Measurements from ENCODE around the gene ANTXRL.

DNA sequence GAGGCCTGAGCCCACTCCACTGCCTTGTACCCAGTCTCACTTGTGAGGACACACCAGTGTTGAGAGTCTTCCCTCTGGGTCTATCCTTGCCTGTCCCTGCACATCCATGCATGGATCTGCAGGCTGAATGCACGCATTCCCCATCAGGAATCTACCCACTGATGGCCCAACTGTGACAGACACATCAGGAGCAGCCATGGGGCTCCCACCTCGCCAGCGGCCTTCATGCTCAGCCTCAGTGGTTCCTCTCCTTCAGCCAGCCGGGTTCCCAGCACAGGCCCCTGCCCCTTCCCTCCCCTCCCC is 21.3 kb downstream of the ANTXRL start:
- TF ChIP-seq, protein P1, sequence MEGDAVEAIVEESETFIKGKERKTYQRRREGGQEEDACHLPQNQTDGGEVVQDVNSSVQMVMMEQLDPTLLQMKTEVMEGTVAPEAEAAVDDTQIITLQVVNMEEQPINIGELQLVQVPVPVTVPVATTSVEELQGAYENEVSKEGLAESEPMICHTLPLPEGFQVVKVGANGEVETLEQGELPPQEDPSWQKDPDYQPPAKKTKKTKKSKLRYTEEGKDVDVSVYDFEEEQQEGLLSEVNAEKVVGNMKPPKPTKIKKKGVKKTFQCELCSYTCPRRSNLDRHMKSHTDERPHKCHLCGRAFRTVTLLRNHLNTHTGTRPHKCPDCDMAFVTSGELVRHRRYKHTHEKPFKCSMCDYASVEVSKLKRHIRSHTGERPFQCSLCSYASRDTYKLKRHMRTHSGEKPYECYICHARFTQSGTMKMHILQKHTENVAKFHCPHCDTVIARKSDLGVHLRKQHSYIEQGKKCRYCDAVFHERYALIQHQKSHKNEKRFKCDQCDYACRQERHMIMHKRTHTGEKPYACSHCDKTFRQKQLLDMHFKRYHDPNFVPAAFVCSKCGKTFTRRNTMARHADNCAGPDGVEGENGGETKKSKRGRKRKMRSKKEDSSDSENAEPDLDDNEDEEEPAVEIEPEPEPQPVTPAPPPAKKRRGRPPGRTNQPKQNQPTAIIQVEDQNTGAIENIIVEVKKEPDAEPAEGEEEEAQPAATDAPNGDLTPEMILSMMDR (conservative IDR thresholded peaks at IDR 0.05; ENCODE audit: low read depth in 2 of 2): no peak
- TF ChIP-seq POLR2AphosphoS5 (IDR thresholded peaks at IDR 0.05; ENCODE audit: low read depth) (no peak), EZH2phosphoT487 (IDR thresholded peaks at IDR 0.05; ENCODE audit: unreplicated experiment) (no peak), EZH2 (IDR thresholded peaks at IDR 0.05; ENCODE audit: low read depth, unreplicated experiment) (no peak), CREB1 (CRISPR knock-in tag; IDR thresholded peaks at IDR 0.05; ENCODE audit: low read depth) (no peak), JUNB (IDR thresholded peaks at IDR 0.05; ENCODE audit: unreplicated experiment) (no peak)
- TF ChIP-seq, protein P2, sequence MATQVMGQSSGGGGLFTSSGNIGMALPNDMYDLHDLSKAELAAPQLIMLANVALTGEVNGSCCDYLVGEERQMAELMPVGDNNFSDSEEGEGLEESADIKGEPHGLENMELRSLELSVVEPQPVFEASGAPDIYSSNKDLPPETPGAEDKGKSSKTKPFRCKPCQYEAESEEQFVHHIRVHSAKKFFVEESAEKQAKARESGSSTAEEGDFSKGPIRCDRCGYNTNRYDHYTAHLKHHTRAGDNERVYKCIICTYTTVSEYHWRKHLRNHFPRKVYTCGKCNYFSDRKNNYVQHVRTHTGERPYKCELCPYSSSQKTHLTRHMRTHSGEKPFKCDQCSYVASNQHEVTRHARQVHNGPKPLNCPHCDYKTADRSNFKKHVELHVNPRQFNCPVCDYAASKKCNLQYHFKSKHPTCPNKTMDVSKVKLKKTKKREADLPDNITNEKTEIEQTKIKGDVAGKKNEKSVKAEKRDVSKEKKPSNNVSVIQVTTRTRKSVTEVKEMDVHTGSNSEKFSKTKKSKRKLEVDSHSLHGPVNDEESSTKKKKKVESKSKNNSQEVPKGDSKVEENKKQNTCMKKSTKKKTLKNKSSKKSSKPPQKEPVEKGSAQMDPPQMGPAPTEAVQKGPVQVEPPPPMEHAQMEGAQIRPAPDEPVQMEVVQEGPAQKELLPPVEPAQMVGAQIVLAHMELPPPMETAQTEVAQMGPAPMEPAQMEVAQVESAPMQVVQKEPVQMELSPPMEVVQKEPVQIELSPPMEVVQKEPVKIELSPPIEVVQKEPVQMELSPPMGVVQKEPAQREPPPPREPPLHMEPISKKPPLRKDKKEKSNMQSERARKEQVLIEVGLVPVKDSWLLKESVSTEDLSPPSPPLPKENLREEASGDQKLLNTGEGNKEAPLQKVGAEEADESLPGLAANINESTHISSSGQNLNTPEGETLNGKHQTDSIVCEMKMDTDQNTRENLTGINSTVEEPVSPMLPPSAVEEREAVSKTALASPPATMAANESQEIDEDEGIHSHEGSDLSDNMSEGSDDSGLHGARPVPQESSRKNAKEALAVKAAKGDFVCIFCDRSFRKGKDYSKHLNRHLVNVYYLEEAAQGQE (IDR thresholded peaks at IDR 0.05; ENCODE audit: unreplicated experiment): no peak

Measured in GM23338 (cell line).